Smooth muscle cell (in vitro differentiated cells): Measurements from ENCODE around the gene NR2F1. TPM values are rescaled to one million over a fixed set of nuclear protein-coding genes. Genes with fewer than 3 reads are reported as not detected.
A peak's percentile ranks its signal among the peaks of the same experiment; 100 is the strongest.

Source experiments
- DNase-seq: peaks from one replicate; lab custom pipeline; 2025; ENCODE audit not compliant: unreplicated experiment; lab: John Stamatoyannopoulos, UW
- H2AFZ ChIP-seq: fragments of 200-600 bp; sonication (generic); 2 replicates; pipeline ENCODE4 v1.6.0; 2016; ENCODE audit warnings: antibody characterized with exemption, low read depth, mild to moderate bottlenecking
- H3F3A ChIP-seq: fragments of 200-600 bp; sonication (generic); 2 replicates; pipeline ENCODE4 v1.6.0; 2017; ENCODE audit warnings: antibody characterized with exemption, low read depth
- H3K27ac ChIP-seq: fragments of 200-600 bp; sonication (generic); 2 replicates; pipeline ENCODE4 v1.5.1; 2016; ENCODE audit warnings: low read depth, mild to moderate bottlenecking
- H3K27me3 ChIP-seq: fragments of 200-600 bp; sonication (generic); 2 replicates; pipeline ENCODE4 v1.6.1; 2016; ENCODE audit warnings: low read depth, mild to moderate bottlenecking
- H3K36me3 ChIP-seq: fragments of 200-600 bp; sonication (generic); 2 replicates; pipeline ENCODE4 v1.5.1; 2016; ENCODE audit warnings: low read depth
- H3K4me1 ChIP-seq: fragments of 200-600 bp; sonication (generic); 2 replicates; pipeline ENCODE4 v1.5.1; 2016; ENCODE audit warnings: low read depth
- H3K4me2 ChIP-seq: fragments of 200-600 bp; sonication (generic); 2 replicates; pipeline ENCODE4 v1.6.0; 2016; ENCODE audit warnings: mild to moderate bottlenecking
- H3K4me3 ChIP-seq: fragments of 200-600 bp; sonication (generic); 2 replicates; pipeline ENCODE4 v1.5.1; 2016; ENCODE audit warnings: mild to moderate bottlenecking
- H3K79me2 ChIP-seq: fragments of 200-600 bp; sonication (generic); 2 replicates; pipeline ENCODE4 v1.6.0; 2016; ENCODE audit warnings: low read depth, mild to moderate bottlenecking
- H3K9ac ChIP-seq: fragments of 200-600 bp; sonication (generic); 2 replicates; pipeline ENCODE4 v1.6.0; 2016; ENCODE audit warnings: low read depth
- H3K9me3 ChIP-seq: fragments of 200-600 bp; sonication (generic); replicated peaks from 2 replicates; pipeline ENCODE4 v1.5.1; 2016; ENCODE audit warnings: low read depth
- H4K20me1 ChIP-seq: fragments of 200-600 bp; sonication (generic); 2 replicates; pipeline ENCODE4 v1.6.0; 2016; ENCODE audit warnings: low read depth
- CTCF ChIP-seq: fragments of 200-600 bp; sonication (generic); IDR thresholded peaks from 2 replicates; pipeline ENCODE4 v1.5.1; 2017; ENCODE audit warnings: borderline replicate concordance, mild to moderate bottlenecking, antibody characterized with exemption; ENCODE audit not compliant: insufficient read depth, poor library complexity, severe bottlenecking
- WGBS: methylation state at CpG from one replicate; pipeline ENCODE4 v1.1.7; 2016; ENCODE audit warnings: low lambda C conversion rate; 5-methylcytosine and 5-hydroxymethylcytosine counted together
- polyA plus RNA-seq: library from polyadenylated mRNA; unstranded; fragments of >200 nt; fragmentation: Nextera tagmentation; extraction: Ambion mirVana; gene quantifications from 2 replicates; pipeline ENCODE4 v1.2.1, GENCODE V29; 2016
- total RNA-seq: library from RNA; depleted of rRNA; stranded (reverse); fragments of >200 nt; gene quantifications from 2 replicates; pipeline ENCODE4 v1.2.3, GENCODE V29; 2014

The NR2F1 gene
- total and polyA plus RNA-seq, 2 experiments from 2014 or later = 6.0 to 8.2 TPM

GRCh38 chr5:93612855-93613243, 29.8 kb downstream of the NR2F1 start:
- no peak for TF ChIP-seq CTCF
- Histone ChIP-seq H3K36me3 (no peaks in the 10 kb centered on the region), H4K20me1 (peaks cover 4% of the 10 kb centered on the region), H3K79me2 (no peaks in the 10 kb centered on the region), H2AFZ (no peak overlapping the region), H3K4me1 (peaks cover 4% of the 10 kb centered on the region), H3K4me2 (peak overlapping the region; percentile 49), H3F3A (peaks cover 7% of the 10 kb centered on the region), H3K9ac (no peak overlapping the region), H3K9me3 (no peaks in the 10 kb centered on the region), H3K27ac (no peak overlapping the region), H3K4me3 (no peak overlapping the region), H3K27me3 (peaks cover 99% of the 10 kb centered on the region)
- no peak for DNase-seq

GRCh38 chr5:93616538-93617174, 33.6 kb downstream of the NR2F1 start:
- peaks cover 5% of the 10 kb centered on the region for H3K4me1 ChIP-seq
- no peak overlapping the region for H3K4me2 ChIP-seq
- H3K9me3 ChIP-seq = no peaks in the 10 kb centered on the region
- H3K27me3 ChIP-seq = peaks cover 85% of the 10 kb centered on the region
- no peak for DNase-seq
- no peak overlapping the region for H2AFZ ChIP-seq
- no peaks in the 10 kb centered on the region for H3K79me2 ChIP-seq
- H3K9ac ChIP-seq = no peak overlapping the region
- WGBS = 35% methylated on average over 9 of the region's 9 CpGs
- no peak overlapping the region for H3K27ac ChIP-seq
- peaks cover 4% of the 10 kb centered on the region for H4K20me1 ChIP-seq
- no peak for TF ChIP-seq CTCF
- no peaks in the 10 kb centered on the region for H3K36me3 ChIP-seq
- peaks cover 7% of the 10 kb centered on the region for H3F3A ChIP-seq
- no peak overlapping the region for H3K4me3 ChIP-seq

GRCh38 chr5:93620487-93621326, 37.7 kb downstream of the NR2F1 start:
- H3K9ac ChIP-seq = peak overlapping the region; percentile 16
- no peak for DNase-seq
- H3K4me3 ChIP-seq = peak overlapping the region; percentile 71
- H3K4me2 ChIP-seq = peak overlapping the region; percentile 95
- H3K36me3 ChIP-seq = no peaks in the 10 kb centered on the region
- H3F3A ChIP-seq = no peaks in the 10 kb centered on the region
- H3K4me1 ChIP-seq = peaks cover 4% of the 10 kb centered on the region
- peak overlapping the region; percentile 70 for H2AFZ ChIP-seq
- WGBS = under 1% methylated on average over 55 of the region's 75 CpGs
- no peaks in the 10 kb centered on the region for H3K9me3 ChIP-seq
- H3K27me3 ChIP-seq = peaks cover 76% of the 10 kb centered on the region
- TF ChIP-seq CTCF = no peak
- H4K20me1 ChIP-seq = no peaks in the 10 kb centered on the region
- H3K27ac ChIP-seq = no peak overlapping the region
- no peaks in the 10 kb centered on the region for H3K79me2 ChIP-seq
